ENCODE data around the gene CORIN.
A peak's percentile ranks its signal among the peaks of the same experiment; 100 is the strongest.

The CORIN gene

DNA sequence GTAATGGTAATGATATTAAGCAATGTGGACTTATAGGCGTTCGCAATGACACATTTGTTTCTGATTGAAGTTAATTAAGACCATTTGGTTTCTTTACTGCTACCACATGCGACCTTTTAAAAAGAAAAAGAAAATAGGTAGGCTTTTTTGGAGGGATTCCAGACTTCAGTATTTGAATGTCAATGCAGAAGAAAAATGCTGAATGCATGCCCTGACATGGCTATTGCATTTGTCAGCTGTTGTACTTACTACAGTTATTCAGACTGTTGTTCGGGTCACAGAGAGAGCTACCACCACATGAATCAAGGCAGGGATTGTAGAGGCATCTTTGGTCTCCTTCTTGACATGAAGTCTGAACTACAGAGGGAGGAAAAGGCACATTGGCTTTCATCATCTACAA is 163.7 kb downstream of the CORIN start:
- no peak for DNase-seq

DNA sequence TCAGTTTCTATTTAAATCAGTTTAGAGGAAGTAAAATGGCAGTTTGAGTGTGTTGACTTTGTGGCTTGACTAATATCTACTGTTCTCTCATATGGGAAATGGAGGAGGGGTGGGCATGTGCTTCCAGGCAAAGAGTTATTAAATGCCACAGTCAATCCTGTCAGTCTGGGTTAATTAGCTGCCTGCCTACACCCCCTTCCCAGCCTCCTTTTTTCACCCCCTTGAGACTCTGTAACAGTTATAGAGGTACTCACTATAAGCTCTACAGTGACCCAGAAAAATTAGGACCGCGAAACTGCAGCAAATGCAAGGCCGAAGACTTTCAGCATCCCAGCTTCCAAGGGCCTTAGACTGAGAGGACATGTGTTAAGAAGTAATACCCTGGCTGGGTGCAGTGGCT is 165.2 kb downstream of the CORIN start:
- no peak for DNase-seq

DNA sequence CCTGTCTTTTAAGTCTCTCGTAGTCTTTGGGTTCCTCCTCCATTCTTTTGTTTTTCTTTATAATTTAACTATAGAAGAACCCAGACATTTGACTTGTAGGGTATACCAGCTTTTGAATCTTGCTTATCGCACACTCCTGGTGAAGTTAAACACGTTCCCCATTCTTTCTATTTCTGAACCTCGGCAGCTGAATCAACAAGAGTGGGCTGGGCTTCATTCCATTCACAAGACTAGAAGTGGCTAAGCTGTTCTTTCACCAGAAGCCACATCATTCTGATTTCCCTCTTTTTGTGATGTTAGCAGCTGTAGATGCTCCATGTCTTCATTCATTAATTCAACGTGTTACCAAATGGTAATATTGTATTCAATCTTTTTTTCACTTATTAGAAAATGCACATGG is 167.9 kb downstream of the CORIN start:
- DNase-seq, result no peak

DNA sequence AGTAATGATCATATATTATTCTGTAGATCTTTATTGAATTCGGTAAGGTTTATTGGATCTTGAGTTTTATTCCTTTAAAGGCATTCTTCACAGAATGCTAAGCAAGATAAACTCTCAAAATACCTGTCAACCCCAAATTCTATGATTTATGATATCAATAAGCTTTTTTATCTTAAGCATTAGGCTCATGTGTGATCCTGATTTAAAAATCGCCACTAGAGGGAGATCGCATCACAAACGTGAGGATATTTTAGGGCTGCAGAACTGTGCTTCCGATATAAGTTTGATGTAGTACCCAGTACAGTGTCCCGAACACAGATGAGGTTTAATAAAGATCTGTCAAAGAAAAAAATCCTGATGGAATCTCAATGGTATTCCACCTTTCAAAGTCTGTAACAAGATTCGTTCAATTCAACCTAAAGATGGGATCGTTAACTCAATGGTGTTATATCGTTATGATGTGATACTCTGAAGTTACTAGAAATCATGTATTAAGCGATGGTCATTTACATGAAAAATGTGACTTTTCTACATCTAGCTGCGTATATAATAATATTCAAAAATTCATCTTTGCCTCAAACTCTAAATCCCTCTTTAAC is 169.0 kb downstream of the CORIN start:
- DNase-seq, result peak; percentile 54

DNA sequence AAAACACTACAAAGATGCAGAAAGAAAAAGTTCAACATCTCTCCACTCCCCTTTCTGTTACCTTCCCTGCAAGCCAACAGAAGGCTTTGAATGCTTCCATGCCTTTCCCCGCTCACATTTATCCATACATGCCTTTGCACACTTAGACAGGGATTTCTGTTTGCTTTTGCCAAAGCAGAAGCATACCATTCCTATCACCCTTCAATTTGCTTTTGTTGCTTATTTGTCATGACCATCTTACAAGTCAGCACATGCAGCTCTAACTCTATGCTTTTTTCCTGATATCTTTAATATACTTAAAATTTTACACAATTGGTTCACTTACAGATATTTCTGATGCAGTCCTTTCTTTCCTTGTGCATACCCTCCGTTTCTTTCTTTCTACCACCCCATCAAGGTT is 169.6 kb downstream of the CORIN start:
- DNase-seq, result no peak

DNA sequence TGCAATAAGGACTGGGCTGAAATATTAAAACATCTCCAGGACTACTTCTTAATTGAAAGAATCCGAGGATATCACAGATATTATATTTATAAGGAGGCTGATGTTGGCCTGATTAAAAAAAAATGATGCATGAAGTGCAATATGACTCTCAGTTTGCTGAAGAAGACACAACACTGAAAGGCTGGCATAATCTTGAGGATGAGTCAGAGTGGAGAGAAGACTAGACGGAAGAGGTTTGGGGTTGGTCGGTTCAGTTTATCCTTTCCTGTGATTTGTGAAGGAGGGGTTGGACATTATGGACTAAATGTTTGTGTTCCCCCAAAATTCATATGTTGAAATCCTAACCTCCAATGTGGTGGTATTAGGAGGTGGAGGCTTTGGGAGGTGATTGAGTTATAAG is 170.3 kb downstream of the CORIN start:
- no peak for DNase-seq

DNA sequence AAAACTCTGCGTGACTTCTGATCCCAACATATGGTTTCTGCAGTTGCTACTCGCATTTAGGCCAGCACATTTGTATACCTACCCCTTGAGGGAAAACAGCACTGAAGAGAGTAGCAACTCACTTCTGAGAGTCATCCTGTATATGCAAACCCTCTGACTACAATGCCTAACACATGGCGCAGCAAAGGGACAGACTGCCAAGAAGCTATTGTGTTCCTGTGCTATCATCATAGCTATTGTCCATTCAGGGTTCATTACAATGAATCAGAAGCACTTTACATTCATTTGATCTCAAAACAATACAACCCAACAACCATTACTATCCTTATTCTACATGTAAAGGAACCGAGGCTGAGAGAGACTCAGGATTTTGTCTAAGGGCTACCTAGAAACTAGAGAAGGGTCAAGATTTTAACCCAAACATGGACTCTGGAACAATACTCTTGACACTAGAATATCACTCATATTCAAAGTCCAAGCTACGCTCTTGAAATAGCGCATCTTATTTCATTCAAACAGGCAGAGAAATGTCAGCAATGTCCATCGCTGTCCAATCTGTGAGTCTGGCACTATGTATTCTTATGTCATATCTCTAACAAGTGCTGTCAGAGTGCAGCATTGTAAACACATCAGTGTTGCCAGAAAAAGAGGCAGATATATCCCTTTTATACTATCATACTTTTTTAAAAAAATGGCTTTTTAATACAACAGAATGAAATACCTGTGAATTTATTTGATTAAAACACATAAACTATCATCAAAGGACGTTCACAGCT is 173.6 kb downstream of the CORIN start:
- no peak for DNase-seq

DNA sequence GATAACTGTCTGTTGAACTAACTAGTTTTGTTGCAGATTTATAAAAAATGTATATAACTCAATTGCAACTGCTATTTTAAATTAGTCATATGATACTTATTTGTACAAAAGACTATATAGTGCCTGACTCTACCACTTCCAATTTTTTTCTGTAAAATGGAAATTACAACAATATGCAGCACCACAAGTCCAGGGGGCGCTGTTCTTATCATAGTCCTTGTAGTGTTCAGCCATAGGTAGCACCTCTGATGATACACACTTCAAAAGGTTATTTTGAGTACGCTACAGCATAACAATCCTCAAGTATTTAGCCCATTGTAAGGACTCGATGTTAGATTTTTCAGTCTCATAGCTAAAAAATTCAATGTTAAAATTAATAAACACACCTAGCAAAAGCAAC is 174.9 kb downstream of the CORIN start:
- peak; percentile 18 for DNase-seq

DNA sequence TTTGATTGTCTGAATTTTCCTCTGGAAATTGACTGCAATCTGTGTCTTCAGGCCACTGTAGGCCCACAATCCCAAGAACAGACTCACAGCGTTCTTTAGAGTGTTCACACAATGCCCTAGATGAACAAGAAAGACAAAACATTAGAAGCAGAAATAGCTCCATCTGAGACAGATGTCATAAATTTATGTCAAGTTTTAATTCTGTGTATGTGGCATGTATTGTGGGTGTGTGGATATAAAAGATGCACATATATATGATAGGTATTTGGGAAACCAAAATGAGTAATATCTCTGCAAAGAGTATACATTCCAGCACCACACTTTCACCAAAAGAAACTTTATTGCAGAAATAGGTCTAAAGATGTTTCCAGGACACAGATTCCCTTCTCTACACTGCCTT is 176.1 kb downstream of the CORIN start:
- no peak for DNase-seq

DNA sequence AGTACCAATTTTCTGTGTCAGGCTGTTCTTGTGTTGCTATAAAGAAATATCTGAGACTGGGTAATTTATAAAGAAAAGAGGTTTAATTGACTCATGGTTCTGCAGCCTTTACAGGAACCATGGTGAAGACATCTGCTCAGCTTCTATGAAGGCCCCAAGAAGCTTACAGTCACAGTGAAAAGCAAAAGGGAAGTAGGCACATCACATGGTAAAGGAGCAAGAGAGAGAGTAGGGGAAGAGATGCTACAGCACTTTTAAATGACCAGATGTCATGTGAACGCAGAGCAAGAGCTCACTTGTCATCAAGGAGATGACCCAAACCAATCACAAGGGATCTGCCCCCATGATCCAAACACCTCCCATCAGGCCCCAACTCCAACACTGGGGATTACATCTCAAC is 178.5 kb downstream of the CORIN start:
- no peak for DNase-seq

DNA sequence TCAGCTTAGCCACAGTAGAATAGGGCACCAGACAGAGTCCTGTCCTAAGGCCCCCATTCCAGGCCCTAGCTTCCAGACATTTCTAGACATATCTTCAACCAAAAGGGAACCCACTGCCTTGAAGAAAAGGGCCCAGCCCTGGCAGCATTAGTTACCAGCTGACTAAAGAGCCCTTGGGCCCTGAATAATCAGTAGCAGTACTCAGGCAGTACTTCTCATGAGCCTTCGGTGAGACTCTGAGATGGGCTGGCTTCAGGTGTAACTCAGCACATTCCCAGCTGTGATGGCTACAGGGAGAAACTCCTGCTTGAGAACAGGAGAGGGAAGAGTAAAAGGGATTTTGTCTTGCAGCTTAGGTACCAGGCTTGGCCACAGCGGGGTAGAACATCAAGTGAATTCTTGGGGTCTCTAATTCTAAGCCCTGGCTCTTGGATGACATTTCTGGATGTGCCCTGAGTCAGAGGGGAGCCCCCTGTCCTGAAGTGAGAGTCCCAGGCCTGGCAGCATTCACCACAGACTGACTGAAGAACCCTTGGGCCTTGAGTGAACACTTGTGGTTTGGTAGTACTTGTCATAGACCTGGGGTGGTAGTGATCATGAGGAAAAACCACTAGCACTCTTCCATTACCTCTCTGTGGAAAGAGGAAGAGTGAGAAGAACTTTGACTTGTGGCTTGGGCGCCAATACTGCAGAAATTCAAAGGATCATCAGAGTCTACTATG is 182.7 kb downstream of the CORIN start:
- DNase-seq, result no peak

DNA sequence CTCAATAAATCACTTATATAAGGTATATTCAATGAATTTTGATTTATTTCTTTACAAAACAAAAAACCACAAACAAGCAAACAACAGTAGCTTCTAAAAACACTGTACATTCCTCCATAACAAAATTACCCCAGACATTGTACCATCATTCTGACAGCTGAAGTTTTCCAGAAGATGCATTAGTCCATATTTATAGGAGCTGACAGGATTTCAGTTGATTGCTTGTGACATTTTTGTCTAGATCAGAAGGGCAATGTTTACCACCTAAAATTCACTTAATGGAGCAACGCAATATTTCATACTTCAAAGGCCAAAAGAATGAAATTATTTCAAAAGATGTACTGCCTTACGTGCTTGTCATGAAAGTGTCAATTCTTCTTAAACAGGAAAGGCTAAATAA is 185.8 kb downstream of the CORIN start:
- no peak for DNase-seq

DNA sequence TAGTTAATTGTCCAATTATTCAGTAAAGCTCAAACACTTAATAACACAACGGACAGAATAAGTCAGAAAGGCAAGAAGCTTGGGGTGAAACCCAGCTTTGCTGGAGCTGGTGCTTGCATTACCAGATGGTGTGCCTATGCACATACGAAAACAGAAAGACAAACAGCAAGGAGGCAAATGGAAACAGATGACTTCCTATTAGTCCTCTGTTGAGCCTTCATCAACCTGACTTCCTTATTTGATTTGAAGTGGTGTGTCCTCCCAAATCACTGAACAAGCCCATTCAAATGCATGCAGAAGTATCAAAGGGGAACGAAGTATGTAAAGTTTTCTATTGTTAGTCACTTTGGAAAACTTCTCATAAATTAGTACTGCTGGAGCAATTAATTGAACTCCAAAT is 186.6 kb downstream of the CORIN start:
- DNase-seq, result no peak

DNA sequence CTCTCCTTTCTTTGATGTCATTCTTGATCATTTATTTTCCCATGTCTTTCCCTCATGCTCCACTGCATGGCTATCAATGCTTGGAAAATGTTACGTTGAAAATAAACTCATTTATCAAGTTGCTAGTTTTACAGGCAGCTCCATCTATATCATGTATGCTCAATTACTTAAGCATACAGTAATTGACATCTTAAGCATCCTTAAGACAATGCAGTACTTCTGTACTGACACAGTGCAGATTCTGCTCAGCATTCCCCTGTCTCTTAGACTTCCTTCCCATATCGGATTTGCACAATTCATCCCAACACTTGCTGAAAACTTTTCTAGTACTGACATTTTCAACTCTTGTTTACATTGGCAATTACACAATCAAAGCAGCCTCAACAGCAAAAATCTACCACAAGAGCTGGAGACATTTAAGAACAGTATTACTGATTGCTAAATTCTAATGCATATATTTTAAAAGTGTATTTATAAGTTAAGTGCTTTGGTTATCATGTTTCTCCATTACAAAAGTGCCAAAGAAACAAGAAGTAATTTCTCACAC is 187.2 kb downstream of the CORIN start:
- DNase-seq, result no peak

DNA sequence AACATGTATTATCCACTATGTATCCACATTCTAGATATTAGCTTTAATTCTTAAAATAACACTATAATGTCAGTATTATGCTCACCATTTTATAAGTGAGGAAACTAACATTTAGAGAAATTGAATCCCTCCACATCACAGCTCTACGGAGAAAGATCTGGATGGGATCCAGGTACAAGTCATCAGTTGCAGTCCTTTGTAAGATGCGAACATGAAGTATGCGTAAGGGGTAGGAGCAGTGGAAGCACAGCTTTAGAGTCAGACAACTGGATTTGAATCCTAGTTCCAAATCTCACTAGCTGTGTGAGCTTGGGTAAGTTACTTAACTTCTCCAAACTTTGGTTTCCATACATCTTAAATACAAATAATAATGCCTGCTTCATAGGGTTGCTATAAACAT is 190.3 kb downstream of the CORIN start:
- DNase-seq, result no peak

DNA sequence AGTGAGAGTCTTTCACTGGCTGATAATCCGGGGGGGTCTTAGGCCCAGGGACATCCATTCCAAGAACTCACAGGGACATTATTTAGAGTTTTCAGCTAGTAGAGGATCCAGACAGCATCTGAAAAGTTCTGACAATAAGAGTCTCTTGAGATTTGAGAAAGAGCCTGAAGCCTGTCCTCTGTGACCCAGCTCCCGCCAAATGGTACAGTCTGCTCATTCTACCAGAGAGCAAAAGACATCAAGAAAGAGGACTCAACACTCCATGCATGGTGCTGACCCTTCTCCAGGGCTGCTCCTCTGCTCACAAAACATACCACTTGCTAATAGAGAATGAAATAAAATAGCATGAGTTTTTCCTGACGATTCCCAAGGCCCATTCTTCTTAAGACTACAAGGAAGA is 190.8 kb downstream of the CORIN start:
- no peak for DNase-seq

DNA sequence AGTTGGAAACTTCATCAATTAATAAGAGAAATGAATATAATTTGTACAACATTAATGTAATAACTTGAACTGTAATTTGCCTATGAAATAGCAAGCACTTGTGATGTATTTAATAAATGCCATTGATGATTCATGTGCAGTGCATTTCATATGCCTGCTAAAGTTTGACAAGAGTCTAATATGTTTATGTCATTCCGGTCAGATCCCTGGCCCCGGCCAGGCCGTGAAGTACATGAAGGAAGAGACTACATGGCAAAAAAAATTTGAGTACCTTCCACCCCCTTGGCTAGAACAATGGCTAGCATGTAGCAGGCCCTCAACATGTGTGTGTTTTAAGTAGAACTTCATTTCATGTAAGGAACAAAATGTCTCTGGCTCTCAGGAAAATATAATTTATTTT is 191.5 kb downstream of the CORIN start:
- DNase-seq, result no peak

DNA sequence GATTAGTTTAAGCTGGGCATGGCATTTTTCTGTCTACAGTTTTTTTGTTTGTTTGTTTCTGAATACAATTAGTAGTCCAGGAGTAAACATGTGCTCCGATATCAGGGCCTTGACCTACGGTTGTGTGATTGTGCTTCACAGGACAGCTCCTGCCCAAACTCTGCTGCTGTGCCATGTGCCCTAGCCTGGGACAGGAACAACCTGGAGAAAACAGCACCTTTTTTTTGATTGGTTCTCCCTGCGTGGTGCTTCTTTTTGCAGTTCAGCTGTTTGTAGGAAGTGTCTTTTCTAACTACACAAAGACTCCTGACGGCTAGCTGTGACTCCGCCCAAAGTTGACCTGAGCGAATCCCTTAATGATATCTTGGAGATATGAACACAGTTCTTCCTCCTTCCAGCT is 194.0 kb downstream of the CORIN start:
- DNase-seq, result no peak

DNA sequence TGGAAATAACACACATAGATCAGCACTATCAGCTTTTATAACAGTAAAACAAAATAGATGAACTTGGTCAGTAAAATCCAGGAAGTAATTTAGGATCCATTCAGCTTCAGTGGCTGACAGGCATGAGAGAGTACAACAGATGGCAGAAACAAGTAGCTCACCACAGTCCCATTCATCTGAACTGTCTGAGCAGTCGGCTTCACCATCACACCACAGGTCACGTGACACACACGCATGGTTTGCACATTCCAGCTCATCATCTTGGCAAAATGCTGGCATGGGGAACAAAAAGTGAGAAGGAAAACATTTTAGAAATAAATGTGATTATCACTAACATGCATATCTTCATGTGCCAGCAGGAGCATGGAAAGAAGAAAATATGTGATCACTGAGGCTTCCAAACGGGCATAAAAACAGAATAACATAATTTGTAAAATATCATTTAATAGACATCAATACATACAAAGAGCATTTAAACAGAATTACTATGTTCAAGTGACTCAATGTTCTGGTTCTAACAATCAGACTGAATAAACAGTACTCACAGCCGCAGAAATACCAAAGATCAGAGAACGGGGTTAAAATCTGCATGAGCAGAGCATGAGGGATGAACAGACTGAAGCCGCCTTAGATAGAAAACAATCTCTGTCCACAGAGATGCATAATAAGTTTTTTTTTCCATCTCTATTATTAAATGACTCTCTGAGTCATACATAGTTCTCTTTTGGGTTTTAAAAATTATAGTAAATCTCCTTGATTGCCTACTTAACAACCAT is 194.7 kb downstream of the CORIN start:
- no peak for DNase-seq

DNA sequence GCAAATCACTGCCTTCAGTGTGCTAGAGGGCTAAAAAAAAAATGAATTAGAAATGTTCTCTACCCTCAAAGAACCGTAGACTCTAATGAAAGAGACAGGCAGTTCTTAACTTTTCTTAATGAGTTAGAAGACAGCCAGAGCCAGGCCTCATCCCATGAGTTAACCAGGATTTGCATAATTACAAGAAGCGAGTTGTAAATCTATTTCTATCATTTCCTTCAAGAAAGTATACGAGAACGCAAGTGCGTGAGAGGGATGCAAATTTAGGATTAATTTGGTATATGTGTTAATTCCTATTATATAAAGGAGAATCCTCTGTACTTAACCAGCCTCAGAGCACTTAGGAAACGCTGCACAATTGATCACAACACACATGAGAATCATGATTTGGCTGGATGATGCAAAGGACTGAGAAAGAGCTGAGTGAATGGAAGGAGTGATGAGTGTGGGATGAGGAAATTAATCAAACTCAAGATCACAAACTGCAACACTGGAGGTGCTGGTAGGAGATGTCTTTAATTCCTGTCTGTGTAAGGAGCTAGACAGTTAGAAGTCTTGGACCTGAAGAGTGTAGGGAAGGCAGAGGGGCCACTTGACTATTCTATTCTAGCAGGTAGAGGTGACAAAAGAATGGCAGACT is 195.6 kb downstream of the CORIN start:
- no peak for DNase-seq

DNA sequence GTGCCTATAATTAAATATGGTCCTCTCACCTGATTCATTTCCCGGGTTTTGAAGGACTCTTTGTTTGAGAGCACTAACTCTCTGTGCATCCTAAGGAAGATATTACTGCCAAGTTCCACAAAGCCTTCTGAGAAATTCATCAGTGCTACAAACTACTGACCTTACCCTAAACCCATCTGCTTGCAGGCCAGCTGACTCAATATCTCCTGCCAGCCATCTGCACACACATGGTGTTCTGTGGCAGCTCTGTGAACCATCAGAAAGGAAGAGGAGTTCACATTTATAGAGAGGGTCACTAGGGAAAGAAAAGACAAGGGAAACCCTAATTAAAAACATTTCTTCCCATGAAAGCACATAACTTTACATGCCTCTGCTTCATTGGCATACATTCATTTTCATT is 196.1 kb downstream of the CORIN start:
- no peak for DNase-seq

DNA sequence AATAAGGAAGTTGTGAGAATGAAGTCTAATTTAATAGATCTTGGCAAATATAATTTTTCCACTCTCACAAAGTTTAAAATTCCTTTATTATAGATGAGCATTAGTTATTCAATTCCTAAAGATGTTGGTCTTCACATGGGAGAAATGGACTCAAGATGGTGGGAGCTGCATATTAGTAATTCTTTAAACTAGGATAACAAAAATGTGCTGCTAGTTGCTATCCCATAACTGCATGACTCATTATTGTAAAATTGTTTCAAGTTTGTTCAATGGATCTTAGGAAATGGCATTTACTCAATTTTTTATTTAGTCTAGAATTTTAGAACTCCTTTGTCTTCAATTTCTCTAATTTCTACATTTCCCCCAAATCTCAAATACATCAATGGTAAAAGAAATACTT is 197.0 kb downstream of the CORIN start:
- no peak for DNase-seq

DNA sequence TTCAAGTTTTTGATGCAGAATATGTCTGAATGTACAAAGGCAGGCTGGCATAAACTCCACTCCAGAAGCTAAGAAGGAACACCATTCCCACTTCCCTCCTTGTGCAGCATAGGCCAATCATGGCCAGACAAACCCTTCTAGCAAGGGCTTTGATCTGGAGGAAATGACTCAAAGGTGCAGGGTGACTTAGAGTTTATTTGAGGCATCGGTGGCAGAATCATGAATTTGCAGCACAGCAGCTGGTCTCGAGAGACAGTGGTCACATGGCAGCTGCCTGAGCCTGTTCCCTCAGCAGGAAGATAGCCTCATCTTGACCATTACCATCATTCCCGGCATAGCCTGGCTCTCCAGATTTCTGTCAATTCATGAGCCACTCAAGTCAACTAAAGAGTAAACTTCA is 198.3 kb downstream of the CORIN start:
- no peak for DNase-seq

Data from activated CD4-positive, alpha-beta T cell treated with anti-CD3 and anti-CD28 coated beads, Interleukin-2, Interleukin-6, amounts not matched to agents 100 ng/mL and 50 ng/mL, durations not matched to agents 16 hours and 8 hours (primary cell).